NCI-H2196 (cell line): Measurements from ENCODE around the gene CREB3L2.
"Not testable (repeated sequence)": the region's sequence is repeated elsewhere in the genome, so short reads cannot be mapped to it uniquely, and the experiment has no call there.

Experiments used
- DNase-seq: peaks from one replicate; lab custom pipeline; 2025; ENCODE audit not compliant: unreplicated experiment; lab: John Stamatoyannopoulos, UW

CREB3L2 gene

GRCh38 chr7:137989590-137989989 is 12.3 kb downstream of the CREB3L2 start:
- no peak for DNase-seq

- no peak for DNase-seq
These were observed 12.8 kb downstream of the CREB3L2 start for GRCh38 chr7:137989094-137989493.

- DNase-seq: no peak
These were observed 13.9 kb downstream of the CREB3L2 start for GRCh38 chr7:137987968-137988367.

- DNase-seq: no peak
These were observed 14.3 kb downstream of the CREB3L2 start for GRCh38 chr7:137987563-137987962.

- DNase-seq: no peak
These were observed 14.9 kb downstream of the CREB3L2 start for GRCh38 chr7:137987018-137987349.

GRCh38 chr7:137986252-137987017 is 15.5 kb downstream of the CREB3L2 start:
- no peak for DNase-seq

- no peak for DNase-seq
These were observed 16.0 kb downstream of the CREB3L2 start for GRCh38 chr7:137985897-137986251.

GRCh38 chr7:137985253-137985896 is 16.5 kb downstream of the CREB3L2 start:
- no peak for DNase-seq

GRCh38 chr7:137984181-137985041 is 17.5 kb downstream of the CREB3L2 start:
- DNase-seq: no peak

GRCh38 chr7:137983323-137984008 is 18.4 kb downstream of the CREB3L2 start:
- no peak for DNase-seq

- DNase-seq: not testable (repeated sequence)
These were observed 19.5 kb downstream of the CREB3L2 start for GRCh38 chr7:137982394-137982793.

GRCh38 chr7:137981668-137982067 is 20.2 kb downstream of the CREB3L2 start:
- DNase-seq: no peak

GRCh38 chr7:137981175-137981574 is 20.7 kb downstream of the CREB3L2 start:
- no peak for DNase-seq

GRCh38 chr7:137980308-137980707 is 21.6 kb downstream of the CREB3L2 start:
- no peak for DNase-seq

- DNase-seq: no peak
These were observed 23.2 kb downstream of the CREB3L2 start for GRCh38 chr7:137978464-137979237.

- no peak for DNase-seq
These were observed 24.7 kb downstream of the CREB3L2 start for GRCh38 chr7:137977173-137977572.

GRCh38 chr7:137976696-137977095 is 25.2 kb downstream of the CREB3L2 start:
- DNase-seq: no peak

- no peak for DNase-seq
These were observed 25.7 kb downstream of the CREB3L2 start for GRCh38 chr7:137976232-137976631.

- no peak for DNase-seq
These were observed 26.1 kb downstream of the CREB3L2 start for GRCh38 chr7:137975768-137976167.

GRCh38 chr7:137975221-137975620 is 26.7 kb downstream of the CREB3L2 start:
- no peak for DNase-seq

- no peak for DNase-seq
These were observed 27.1 kb downstream of the CREB3L2 start for GRCh38 chr7:137974766-137975165.
